Measurements from ENCODE around the gene AGAP3.

The AGAP3 gene

GRCh38 chr7:151110236-151110940 lies 24.1 kb downstream of the AGAP3 start:
- no peak for DNase-seq (ENCODE audit: low read depth)

GRCh38 chr7:151110941-151111645 lies 24.8 kb downstream of the AGAP3 start:
- DNase-seq (ENCODE audit: low read depth): peak; percentile 43

GRCh38 chr7:151113344-151114150 lies 27.3 kb downstream of the AGAP3 start:
- no peak for DNase-seq (ENCODE audit: low read depth)

GRCh38 chr7:151114151-151115090 lies 28.1 kb downstream of the AGAP3 start:
- no peak for DNase-seq (ENCODE audit: low read depth)

- DNase-seq (ENCODE audit: low read depth): no peak
Measured at GRCh38 chr7:151115121-151115835, 29.0 kb downstream of the AGAP3 start.

- DNase-seq (ENCODE audit: low read depth): no peak
Measured at GRCh38 chr7:151115836-151116418, 29.7 kb downstream of the AGAP3 start.

- DNase-seq (ENCODE audit: low read depth): no peak
Measured at GRCh38 chr7:151116603-151117440, 30.5 kb downstream of the AGAP3 start.

- peak; percentile 36 for DNase-seq (ENCODE audit: low read depth)
Measured at GRCh38 chr7:151117565-151117964, 31.3 kb downstream of the AGAP3 start.

- no peak for DNase-seq (ENCODE audit: low read depth)
Measured at GRCh38 chr7:151118108-151119054, 32.1 kb downstream of the AGAP3 start.

GRCh38 chr7:151119055-151119415 lies 32.8 kb downstream of the AGAP3 start:
- DNase-seq (ENCODE audit: low read depth): no peak

- no peak for DNase-seq (ENCODE audit: low read depth)
Measured at GRCh38 chr7:151119902-151120301, 33.6 kb downstream of the AGAP3 start.

GRCh38 chr7:151120896-151121295 lies 34.6 kb downstream of the AGAP3 start:
- no peak for DNase-seq (ENCODE audit: low read depth)

- DNase-seq (ENCODE audit: low read depth): no peak
Measured at GRCh38 chr7:151121380-151122170, 35.3 kb downstream of the AGAP3 start.

GRCh38 chr7:151122276-151122675 lies 36.0 kb downstream of the AGAP3 start:
- no peak for DNase-seq (ENCODE audit: low read depth)

GRCh38 chr7:151122796-151123157 lies 36.5 kb downstream of the AGAP3 start:
- no peak for DNase-seq (ENCODE audit: low read depth)

- no peak for DNase-seq (ENCODE audit: low read depth)
Measured at GRCh38 chr7:151123158-151123821, 37.0 kb downstream of the AGAP3 start.

GRCh38 chr7:151123822-151124464 lies 37.7 kb downstream of the AGAP3 start:
- DNase-seq (ENCODE audit: low read depth): peak; percentile 54
